Measurements from ENCODE around the gene HBEGF.

- TF ChIP-seq CTCF (IDR thresholded peaks at IDR 0.05; ENCODE audit: insufficient read depth, low read depth, low read length), result no peak
- TF ChIP-seq EZH2 (IDR thresholded peaks at IDR 0.05; ENCODE audit: insufficient read depth, low read length), result no peak
Measured at GRCh38 chr5:140356853-140357725, 10.7 kb upstream of the HBEGF start.

Data from astrocyte (in vitro differentiated cells and primary cell).